Left hindlimb (tissue), 1 donor: Measurements from ENCODE around the gene CMTM1.
"Not testable (repeated sequence)": the region's sequence is repeated elsewhere in the genome, so short reads cannot be mapped to it uniquely, and the experiment has no call there.

Source experiments
- DNase-seq: peaks from one replicate; pipeline ENCODE4 v3.0.0-alpha.2; 2018

CMTM1 gene

GRCh38 chr16:66594739-66595138, 28.5 kb downstream of the CMTM1 start:
- no peak for DNase-seq

DNA sequence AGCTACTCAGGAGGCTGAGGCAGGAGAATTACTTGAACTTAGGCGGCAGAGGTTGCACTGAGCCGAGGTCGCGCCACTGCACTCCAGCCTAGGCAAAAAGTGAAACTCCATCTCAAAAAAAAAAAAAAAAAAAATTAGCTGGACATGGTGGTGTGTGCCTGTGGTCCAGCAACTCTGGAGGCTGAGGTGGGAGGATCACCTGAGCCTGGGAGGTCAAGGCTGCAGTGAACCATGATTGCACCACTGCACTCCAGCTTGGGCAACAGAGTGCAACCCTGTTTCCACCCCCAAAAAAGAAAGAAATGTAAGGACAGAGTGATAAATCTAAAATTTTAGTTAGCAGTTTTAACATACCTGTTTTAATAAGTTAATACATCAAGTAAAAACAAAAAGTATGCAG, 30.3 kb downstream of the CMTM1 start:
- DNase-seq, result not testable (repeated sequence)

GRCh38 chr16:66596986-66597848, 31.0 kb downstream of the CMTM1 start:
- DNase-seq, result no peak

DNA sequence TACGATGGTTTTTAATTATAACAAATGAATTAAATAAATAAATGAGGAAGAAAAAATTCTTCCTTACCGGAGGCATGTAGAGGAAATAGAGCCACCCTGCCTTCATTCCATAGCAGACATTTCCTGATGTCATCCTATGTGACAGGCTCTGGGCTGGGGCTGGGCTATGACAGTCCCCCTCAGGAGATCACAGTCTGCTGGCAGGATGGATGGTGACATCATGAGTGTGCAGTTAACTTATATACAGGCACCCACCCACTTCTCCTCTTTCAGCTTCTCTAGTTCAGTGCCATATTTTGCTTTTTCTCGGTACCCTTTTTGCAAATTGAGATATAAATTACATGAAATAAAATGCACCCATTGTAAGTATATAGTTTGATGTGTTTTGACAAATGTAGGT, 31.9 kb downstream of the CMTM1 start:
- no peak for DNase-seq

DNA sequence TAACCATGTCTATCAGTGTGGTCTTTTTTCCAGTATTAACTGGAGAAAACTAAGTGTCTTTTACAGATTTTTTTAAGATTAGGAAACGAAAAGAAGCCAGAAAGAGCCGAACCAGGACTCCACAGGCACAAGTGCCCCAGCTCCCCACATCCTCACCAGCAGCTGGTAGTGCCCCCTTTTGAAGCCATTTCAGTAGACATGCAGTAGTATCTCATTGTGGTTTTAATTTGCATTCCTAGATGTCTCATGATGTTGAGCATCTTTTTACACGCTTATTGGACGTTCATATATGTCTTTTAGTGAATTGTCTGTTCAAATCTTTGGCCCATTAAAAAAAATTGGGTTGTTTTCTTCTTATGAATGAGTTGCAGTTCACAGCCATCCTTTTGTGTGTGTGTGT, 33.5 kb downstream of the CMTM1 start:
- no peak for DNase-seq

- DNase-seq, result no peak
Measured at GRCh38 chr16:66600477-66600876, 34.2 kb downstream of the CMTM1 start.

GRCh38 chr16:66601471-66601870, 35.2 kb downstream of the CMTM1 start:
- no peak for DNase-seq

DNA sequence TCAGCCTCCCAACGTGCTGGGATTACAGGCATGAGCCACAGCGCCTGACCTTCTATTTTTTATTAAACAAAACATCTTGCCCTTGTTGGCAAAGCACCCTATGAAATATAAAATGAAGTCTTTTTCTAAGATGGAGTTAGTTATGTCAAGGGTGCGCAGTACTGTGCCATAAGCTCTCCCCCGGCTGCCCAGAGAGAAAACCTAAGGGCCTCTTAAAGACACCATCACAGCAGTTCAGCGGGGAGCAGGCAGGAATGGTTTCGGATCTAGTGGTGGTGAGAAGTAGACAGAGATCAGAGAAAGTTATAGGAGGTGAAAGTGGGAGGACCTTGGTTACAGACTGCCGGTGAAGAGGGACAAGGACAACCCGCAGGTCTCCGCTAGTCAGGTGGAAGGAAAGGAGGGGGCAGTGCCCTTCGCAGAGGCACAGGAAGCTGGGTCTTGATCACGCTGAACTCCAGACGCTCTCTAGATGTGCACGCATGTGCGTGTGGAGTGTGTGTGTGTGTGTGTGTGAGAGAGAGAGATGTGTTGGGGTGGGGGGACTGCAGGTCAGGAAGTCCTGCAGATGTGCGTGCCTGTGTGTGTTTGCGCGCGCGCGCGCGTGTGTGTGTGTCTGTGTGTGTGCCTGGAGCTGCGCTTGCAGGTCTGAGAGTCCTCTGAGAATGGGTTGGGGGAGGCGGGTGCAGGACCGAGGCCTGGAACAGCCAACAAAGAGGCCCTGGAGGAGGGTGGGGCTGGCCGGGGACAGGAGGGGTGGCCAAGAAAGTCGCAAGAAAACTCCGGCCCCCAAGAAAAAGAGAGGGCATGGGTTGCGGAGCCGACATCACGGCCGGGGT, 37.5 kb downstream of the CMTM1 start:
- peak; percentile 89 for DNase-seq

- peak; percentile 89 for DNase-seq
Measured at GRCh38 chr16:66604376-66605176, 38.3 kb downstream of the CMTM1 start, which contains the start of gene CMTM3. CMTM3 (plus strand) TSS chr16:66604704; CDS start chr16:66604806, 102 bp downstream.

DNA sequence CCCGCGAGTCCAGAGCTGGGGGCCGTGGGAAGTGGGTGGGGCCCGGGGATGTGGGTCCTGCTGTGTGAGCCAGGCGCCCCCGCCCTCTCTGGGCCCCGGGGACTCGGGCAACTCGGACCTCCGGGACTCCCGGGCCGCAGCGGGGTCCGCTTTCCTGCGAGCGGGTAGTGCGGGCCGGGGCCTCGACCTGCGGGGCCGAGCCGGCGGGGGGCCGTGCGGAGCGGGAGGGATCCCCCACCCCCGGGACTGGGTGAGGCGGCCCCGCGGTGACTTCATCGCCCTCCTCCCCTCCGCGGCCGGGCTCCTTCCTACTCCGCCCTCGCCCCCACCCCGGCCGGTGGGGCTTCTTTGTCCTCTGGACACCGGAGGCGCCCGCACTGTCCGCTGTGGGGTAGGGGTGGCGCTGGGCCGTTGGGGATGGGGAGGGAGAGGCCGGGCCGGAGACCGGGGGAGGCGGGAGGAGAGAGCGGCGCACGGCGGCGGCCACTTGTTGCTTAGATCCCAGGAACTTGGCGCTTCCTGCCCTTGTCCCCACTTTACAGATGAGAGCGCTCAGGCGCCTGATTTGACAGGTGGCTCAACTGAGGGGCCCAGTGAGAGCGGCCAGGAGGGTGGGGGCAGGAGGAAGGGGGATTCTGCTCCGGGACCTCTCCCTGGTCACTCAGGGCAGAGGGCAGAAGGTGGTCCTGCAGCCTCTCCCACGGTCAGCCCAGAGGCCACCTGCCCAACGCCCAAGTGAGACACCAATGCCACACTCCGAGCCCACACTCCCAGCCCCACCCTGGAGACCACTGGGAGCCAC, 39.1 kb downstream of the CMTM1 start:
- DNase-seq, result peak; percentile 72

DNA sequence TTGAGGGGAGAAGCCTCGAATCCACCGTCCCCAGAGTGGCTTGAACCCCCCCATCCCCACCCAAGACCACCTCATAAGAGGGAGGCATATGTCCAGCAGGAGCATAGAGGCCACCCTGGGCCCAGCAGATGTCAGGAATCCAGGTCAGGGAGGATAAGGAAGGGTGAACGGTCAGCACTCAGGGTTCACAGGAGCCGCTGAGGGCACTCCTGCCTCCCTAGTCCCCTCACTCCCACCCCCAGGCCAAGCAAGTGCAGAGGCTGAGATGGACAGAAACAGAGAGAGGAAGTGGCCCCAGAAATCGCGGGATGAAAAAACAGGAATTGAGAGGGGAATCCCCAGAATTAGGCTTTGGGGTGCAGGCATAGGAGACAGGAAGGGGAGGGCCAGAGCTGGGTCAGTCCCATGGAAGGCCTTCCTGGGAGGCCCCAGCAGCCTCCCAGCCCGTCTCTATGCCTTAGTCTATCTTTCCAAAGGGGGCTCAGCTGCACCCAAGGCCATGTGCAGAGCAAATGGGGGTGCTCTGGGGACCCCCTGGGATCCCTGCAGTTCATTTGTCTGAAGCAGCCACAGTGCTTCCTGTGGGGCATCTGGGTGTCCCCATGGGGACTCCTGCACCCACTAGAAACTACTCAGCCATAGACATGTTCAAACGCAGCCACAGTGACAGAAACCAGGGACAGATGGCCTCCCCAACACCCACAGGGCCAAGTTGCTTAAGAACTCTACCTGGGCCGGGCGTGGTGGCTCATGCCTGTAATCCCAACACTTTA, 39.9 kb downstream of the CMTM1 start:
- no peak for DNase-seq

GRCh38 chr16:66608241-66609138, 42.3 kb downstream of the CMTM1 start:
- DNase-seq, result peak; percentile 88

DNA sequence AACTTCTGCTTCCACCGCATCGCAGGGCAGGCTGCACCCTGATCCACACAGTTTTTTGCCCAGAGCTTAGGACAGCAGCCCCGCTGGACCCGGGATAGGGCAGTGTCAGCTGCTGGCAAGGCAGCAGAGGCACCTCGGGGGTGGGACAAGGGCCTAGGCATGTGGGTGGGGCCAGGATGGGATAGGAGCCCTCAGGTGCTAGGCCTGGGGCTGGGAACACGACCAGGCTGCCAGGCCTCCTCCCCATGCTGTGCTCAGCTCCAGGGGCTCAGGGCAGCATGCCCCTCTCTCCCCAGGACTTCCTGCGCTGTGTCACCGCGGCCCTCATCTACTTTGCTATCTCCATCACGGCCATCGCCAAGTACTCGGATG, 42.9 kb downstream of the CMTM1 start:
- DNase-seq, result no peak

DNA sequence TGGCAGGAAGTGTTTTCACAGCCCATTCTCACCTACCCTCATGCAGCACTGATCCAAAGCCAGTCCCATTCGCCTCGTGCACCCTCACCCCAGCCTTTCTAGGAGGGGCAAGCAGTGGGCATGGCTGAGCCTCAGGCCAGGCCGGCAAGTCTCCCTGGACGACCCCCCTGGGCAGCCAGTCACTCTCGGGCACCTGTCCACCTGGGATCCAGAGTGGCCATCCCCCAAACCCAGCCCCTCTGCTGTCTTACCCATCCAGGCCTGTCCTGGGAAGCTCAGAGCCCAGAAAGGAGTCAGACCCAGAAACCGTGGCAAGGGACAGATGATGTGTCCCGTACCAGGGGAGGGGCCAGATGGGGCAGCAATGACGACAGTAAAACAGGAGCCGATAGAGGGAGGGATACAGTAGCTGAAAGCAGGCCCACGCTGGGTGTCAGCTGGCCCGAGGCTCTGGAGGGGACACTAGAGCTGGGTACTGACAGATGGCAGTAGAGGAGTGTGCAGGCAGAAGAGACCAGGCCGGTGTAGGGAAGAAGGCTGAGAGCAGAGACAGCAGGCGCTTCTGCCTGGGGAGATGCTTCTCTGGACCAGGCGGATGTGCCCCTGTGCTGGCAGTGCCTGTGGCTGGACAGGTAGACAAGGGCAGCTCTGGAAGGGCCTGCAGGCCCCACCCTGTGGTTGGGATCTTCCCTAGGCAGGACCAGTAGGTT, 44.0 kb downstream of the CMTM1 start:
- DNase-seq, result no peak

- not testable (repeated sequence) for DNase-seq
Measured at GRCh38 chr16:66611911-66612310, 45.7 kb downstream of the CMTM1 start.

DNA sequence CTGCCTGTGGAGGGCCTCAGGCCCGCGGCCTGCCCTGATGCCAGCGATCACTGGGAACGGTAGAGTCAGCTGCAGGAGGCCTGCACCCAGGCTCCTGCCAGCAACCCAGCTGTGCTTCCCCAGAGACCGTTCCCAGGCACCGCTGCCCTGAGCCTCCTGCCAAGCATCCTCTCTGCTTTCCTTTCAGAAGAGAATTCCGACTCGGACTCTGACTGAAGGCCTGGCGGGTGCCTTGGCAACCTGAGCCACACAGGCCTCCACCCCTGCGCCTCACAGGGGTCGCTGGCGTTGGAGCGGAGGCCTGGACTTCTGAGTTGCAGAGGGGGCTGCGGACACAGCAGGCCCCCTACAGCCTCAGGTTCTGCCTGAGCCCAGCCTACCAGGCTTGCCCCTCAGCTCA, 46.2 kb downstream of the CMTM1 start:
- DNase-seq, result no peak

- no peak for DNase-seq
Measured at GRCh38 chr16:66614161-66614802, 48.0 kb downstream of the CMTM1 start.

GRCh38 chr16:66616169-66616568, 49.9 kb downstream of the CMTM1 start:
- DNase-seq, result no peak

DNA sequence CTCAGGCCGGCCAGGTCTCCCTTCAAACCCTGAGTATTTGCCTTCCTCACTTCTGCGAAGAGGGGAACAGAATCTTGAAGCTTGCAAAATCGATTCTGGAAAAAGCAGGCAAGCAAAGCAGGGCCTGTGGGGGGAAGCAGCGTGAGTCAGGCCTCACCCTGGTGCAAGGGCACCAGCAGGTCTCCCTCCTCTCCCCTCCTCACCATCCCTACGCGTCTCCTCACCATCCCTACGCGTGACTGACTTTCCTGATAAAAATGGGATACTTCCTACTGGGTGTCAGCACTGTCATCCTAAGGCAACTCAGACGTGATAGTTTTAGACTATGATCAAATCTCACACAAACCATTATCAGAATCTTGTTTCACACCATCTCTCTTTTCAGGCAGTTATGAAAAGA, 50.4 kb downstream of the CMTM1 start:
- no peak for DNase-seq
